IMR-90 (cell line): ENCODE data around the gene CCDC70. TPM values are rescaled to one million over a fixed set of nuclear protein-coding genes. Genes with fewer than 3 reads are reported as not detected.

Experiments
- ATAC-seq: fragments of 200-7000 bp; cut with Tn5 transposase; 2 replicates; pipeline ENCODE4 v1.9.1; 2020; ENCODE audit warnings: low read depth, mild to moderate bottlenecking, moderate library complexity
- BruUV-seq: library from RNA; stranded (reverse); fragments of 400-500 nt; replicated peaks from 2 replicates; lab custom pipeline; 2021; lab: Mats Ljungman, UMichigan
- CTCF ChIA-PET: fragments of 300-600 bp; formaldehyde crosslinking; extraction: SDS; loops from one replicate; lab custom pipeline; 2021; ENCODE audit warnings: antibody characterized with exemption; lab: Yijun Ruan, JAX
- POLR2A ChIA-PET: fragments of 300-600 bp; sonication (Branson Sonifier 250); formaldehyde crosslinking; loops from one replicate; lab custom pipeline; 2022; ENCODE audit warnings: antibody characterized with exemption; ENCODE audit not compliant: unreplicated experiment; lab: Charles Lee
- DNase-seq: peaks from one replicate; pipeline ENCODE4 v3.0.0; 2013
- H2AFZ ChIP-seq: replicated peaks from 2 replicates; pipeline ENCODE3; 2013; ENCODE audit warnings: low read length, mild to moderate bottlenecking; ENCODE audit not compliant: poor library complexity
- H2AK5ac ChIP-seq: 2 replicates; pipeline ENCODE4 v1.6.1; 2013; ENCODE audit warnings: low read depth, low read length, inconsistent platforms
- H2AK9ac ChIP-seq: replicated peaks from 2 replicates; pipeline ENCODE3; 2013; ENCODE audit warnings: mild to moderate bottlenecking, low read depth, low read length, moderate library complexity; ENCODE audit not compliant: poor library complexity
- H2BK120ac ChIP-seq: 2 replicates; pipeline ENCODE4 v1.6.1; 2013; ENCODE audit warnings: low read depth, low read length, inconsistent platforms
- H2BK15ac ChIP-seq: 3 replicates; pipeline ENCODE4 v1.6.1; 2013; ENCODE audit warnings: low read depth, low read length, inconsistent platforms
- H2BK20ac ChIP-seq: 2 replicates; pipeline ENCODE4 v1.6.1; 2013; ENCODE audit warnings: low read depth, mild to moderate bottlenecking, inconsistent platforms, low read length, moderate library complexity
- H2BK5ac ChIP-seq: 2 replicates; pipeline ENCODE4 v1.6.1; 2013; ENCODE audit warnings: mild to moderate bottlenecking, low read depth, low read length, inconsistent platforms; ENCODE audit not compliant: poor library complexity, severe bottlenecking
- H3K14ac ChIP-seq: replicated peaks from 2 replicates; pipeline ENCODE4 v1.6.1; 2013; ENCODE audit warnings: low read depth, low read length, inconsistent platforms
- H3K18ac ChIP-seq: 2 replicates; pipeline ENCODE4 v1.6.1; 2013; ENCODE audit warnings: low read depth, low read length, control low read depth
- H3K23ac ChIP-seq: 2 replicates; pipeline ENCODE4 v1.6.1; 2013; ENCODE audit warnings: low read depth, low read length, inconsistent platforms
- H3K27ac ChIP-seq: 2 replicates; pipeline ENCODE4 v1.5.1; 2013; ENCODE audit warnings: mild to moderate bottlenecking, control low read depth, low read length; ENCODE audit not compliant: insufficient read depth
- H3K27me3 ChIP-seq: 2 replicates; pipeline ENCODE4 v1.6.1; 2013; ENCODE audit warnings: low read length; ENCODE audit not compliant: control insufficient read depth, insufficient read depth
- H3K36me3 ChIP-seq: 2 replicates; pipeline ENCODE4 v1.6.1; 2013; ENCODE audit warnings: low read length, mixed read lengths; ENCODE audit not compliant: control insufficient read depth, insufficient read depth
- H3K4ac ChIP-seq: 2 replicates; pipeline ENCODE4 v1.6.1; 2013; ENCODE audit warnings: low read depth, low read length, inconsistent platforms
- H3K4me1 ChIP-seq: 2 replicates; pipeline ENCODE4 v1.6.1; 2013; ENCODE audit warnings: low read length, mixed read lengths; ENCODE audit not compliant: control insufficient read depth, insufficient read depth
- H3K4me2 ChIP-seq: 2 replicates; pipeline ENCODE4 v1.6.1; 2013; ENCODE audit warnings: low read depth, mild to moderate bottlenecking, control low read depth, low read length, moderate library complexity
- H3K4me3 ChIP-seq: 2 replicates; pipeline ENCODE4 v1.5.1; 2013; ENCODE audit warnings: low read depth, mild to moderate bottlenecking, control low read depth, low read length, moderate library complexity; ENCODE audit not compliant: insufficient read depth
- H3K56ac ChIP-seq: 2 replicates; pipeline ENCODE4 v1.6.1; 2013; ENCODE audit warnings: low read length, inconsistent platforms; ENCODE audit not compliant: insufficient read depth; ENCODE audit errors: extremely low read depth
- H3K79me1 ChIP-seq, 2 experiments: 2 replicates each; pipeline ENCODE4 v1.6.1; 2013; ENCODE audit warnings: low read length in 2 of 2, inconsistent platforms in 1 of 2, low read depth in 1 of 2
- H3K9ac ChIP-seq: 2 replicates; pipeline ENCODE4 v1.6.1; 2013; ENCODE audit warnings: low read depth, low read length, control low read depth
- H3K9me1 ChIP-seq: 2 replicates; pipeline ENCODE4 v1.6.1; 2013; ENCODE audit warnings: low read length, inconsistent platforms; ENCODE audit not compliant: insufficient read depth
- H3K9me3 ChIP-seq: 2 replicates; pipeline ENCODE4 v1.6.1; 2013; ENCODE audit warnings: low read length; ENCODE audit not compliant: control insufficient read depth, insufficient read depth
- H4K20me1 ChIP-seq: 2 replicates; pipeline ENCODE4 v1.6.1; 2013; ENCODE audit warnings: low read length, inconsistent platforms; ENCODE audit not compliant: insufficient read depth
- H4K5ac ChIP-seq: 2 replicates; pipeline ENCODE4 v1.6.1; 2013; ENCODE audit warnings: mild to moderate bottlenecking, low read depth, low read length, control low read depth
- H4K8ac ChIP-seq, 2 experiments: 2 replicates each; pipeline ENCODE4 v1.6.1; 2013; ENCODE audit warnings: low read depth in 2 of 2, low read length in 2 of 2, control low read depth in 1 of 2, inconsistent platforms in 1 of 2
- H4K91ac ChIP-seq: 2 replicates; pipeline ENCODE4 v1.6.1; 2013; ENCODE audit warnings: low read depth, low read length, inconsistent platforms; ENCODE audit not compliant: insufficient read depth
- BHLHE40 ChIP-seq: fragments of 150-350 bp; IDR thresholded peaks from 2 replicates; pipeline ENCODE4 v1.6.1; 2016; ENCODE audit warnings: mild to moderate bottlenecking, low read depth, low read length
- CHD1 ChIP-seq: IDR thresholded peaks from 2 replicates; pipeline ENCODE4 v1.6.1; 2012; ENCODE audit warnings: low read depth, low read length, improper control_type of control experiment
- CTCF ChIP-seq: conservative IDR thresholded peaks from 2 replicates; pipeline ENCODE4 v1.5.1; 2012; ENCODE audit warnings: mild to moderate bottlenecking, low read depth, low read length, improper control_type of control experiment
- FOS ChIP-seq: fragments of 150-350 bp; IDR thresholded peaks from 2 replicates; pipeline ENCODE4 v1.6.1; 2016; ENCODE audit warnings: low read depth, low read length
- MAFK ChIP-seq: IDR thresholded peaks from 2 replicates; pipeline ENCODE4 v1.6.1; 2012; ENCODE audit warnings: low read depth, low read length, improper control_type of control experiment
- MAZ ChIP-seq: IDR thresholded peaks from 2 replicates; pipeline ENCODE4 v1.6.1; 2012; ENCODE audit warnings: low read depth, mild to moderate bottlenecking, low read length, improper control_type of control experiment, moderate library complexity, borderline replicate concordance
- MXI1 ChIP-seq: IDR thresholded peaks from 2 replicates; pipeline ENCODE4 v1.6.1; 2012; ENCODE audit warnings: low read depth, mild to moderate bottlenecking, low read length, moderate library complexity, borderline replicate concordance
- NFE2L2 ChIP-seq: fragments of 150-350 bp; IDR thresholded peaks from 2 replicates; pipeline ENCODE4 v1.6.1; 2016; ENCODE audit warnings: low read depth, mild to moderate bottlenecking, low read length
- POLR2A ChIP-seq: IDR thresholded peaks from 2 replicates; pipeline ENCODE4 v1.6.1; 2012; ENCODE audit warnings: mild to moderate bottlenecking, low read depth, low read length
- RAD21 ChIP-seq: IDR thresholded peaks from 2 replicates; pipeline ENCODE4 v1.6.1; 2012; ENCODE audit warnings: low read length, improper control_type of control experiment
- RCOR1 ChIP-seq: IDR thresholded peaks from 2 replicates; pipeline ENCODE4 v1.6.1; 2012; ENCODE audit warnings: mild to moderate bottlenecking, low read length, improper control_type of control experiment; ENCODE audit not compliant: insufficient replicate concordance
- RFX5 ChIP-seq: IDR thresholded peaks from 2 replicates; pipeline ENCODE4 v1.8.0; 2012; ENCODE audit warnings: low read depth, mild to moderate bottlenecking, low read length, moderate library complexity
- WGBS, 2 experiments: methylation state at CpG; one replicate each; pipeline versions ENCODE4 v1.1.5 to v1.1.7; 2013; ENCODE audit warnings: missing lambda C conversion rate in 2 of 2; ENCODE audit not compliant: insufficient read length in 1 of 2; ENCODE audit errors: extremely low coverage in 2 of 2; 5-methylcytosine and 5-hydroxymethylcytosine counted together
- dilution Hi-C: fragments of 300-500 bp; cut with HindIII; formaldehyde crosslinking; loops from one replicate; pipeline ENCODE4 v1.14.3; 2018; ENCODE audit warnings: low sequenced_read_pairs; ENCODE audit not compliant: unreplicated experiment
- in situ Hi-C: fragments of 300-500 bp; cut with MboI; formaldehyde crosslinking; loops from 3 replicates; pipeline ENCODE4 v1.14.3; 2019; ENCODE audit warnings: low sequenced_read_pairs, inconsistent platforms, mixed read lengths
- intact Hi-C: fragments of 100-400 bp; cut with micrococcal nuclease; formaldehyde crosslinking; loops from 2 replicates; pipeline ENCODE4 v1.10.0; 2022
- polyA plus RNA-seq, 3 experiments: library from polyadenylated mRNA; depleted of rRNA; stranded (reverse); fragments of >200 nt; gene quantifications; 2 replicates each; pipeline ENCODE4 v1.2.3, GENCODE V29; 2012; ENCODE audit warnings: low replicate concordance in 1 of 3
- total RNA-seq: library from RNA; depleted of rRNA; stranded (reverse); fragments of >200 nt; gene quantifications from 2 replicates; pipeline ENCODE4 v1.2.3, GENCODE V29; 2012
- TF ChIP-seq, protein P1 (sequence below): fragments of 150-350 bp; IDR thresholded peaks from 2 replicates; pipeline ENCODE4 v1.6.1; 2017; ENCODE audit warnings: mild to moderate bottlenecking, antibody characterized with exemption, low read length, low read depth
- TF ChIP-seq, protein P2 (sequence below): fragments of 150-350 bp; IDR thresholded peaks from 2 replicates; pipeline ENCODE4 v1.6.1; 2016; ENCODE audit warnings: low read depth, mild to moderate bottlenecking, low read length, moderate library complexity, borderline replicate concordance

Gene CCDC70
- total and polyA plus RNA-seq, 2 of the 4 experiments (the other 2 are of a cell fraction), result not detected

DNA sequence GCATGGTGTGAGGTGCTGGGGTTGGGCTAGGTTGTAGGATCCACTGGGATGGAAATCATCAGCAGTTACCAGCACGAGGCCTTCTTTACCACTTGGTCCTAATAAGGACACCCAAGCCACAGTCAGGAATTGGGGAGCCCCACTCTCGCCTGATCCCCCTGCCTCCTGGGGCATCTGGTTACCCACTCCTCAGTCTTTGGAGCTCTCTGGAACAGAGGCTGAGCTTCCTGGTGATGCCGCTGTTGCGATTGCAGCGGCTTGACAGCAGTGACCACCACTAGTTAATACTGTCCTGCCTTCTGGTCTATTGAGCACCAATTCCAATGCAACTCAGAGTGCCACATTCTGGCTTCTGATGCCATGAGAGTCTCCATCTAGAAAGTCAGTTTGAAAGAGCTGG is 30.2 kb upstream of the CCDC70 start:
- H4K8ac ChIP-seq, result no peak overlapping the region
- H2AK5ac ChIP-seq, result no peak overlapping the region
- no peaks in the 10 kb centered on the region for H3K9me1 ChIP-seq
- no TSS peak for BruUV-seq
- intact Hi-C loops (loop anchor here (5.0 kb wide), 1 partner anchor 296 kb away; the partner anchor contains the start of gene NEK5), in situ Hi-C loops (no loop called here), dilution Hi-C loops (no loop called here)
- H2AK9ac ChIP-seq, result no peak overlapping the region
- no peak overlapping the region for H3K27ac ChIP-seq
- CTCF ChIA-PET, result no interaction called here
- no peaks in the 10 kb centered on the region for H3K79me1 ChIP-seq
- H3K27me3 ChIP-seq, result peaks cover 58% of the 10 kb centered on the region
- POLR2A ChIA-PET, result no interaction called here
- no peak overlapping the region for H3K4me3 ChIP-seq
- DNase-seq (no peak), ATAC-seq (no peak)
- H2AFZ ChIP-seq, result no peak overlapping the region
- WGBS, 2 experiments, result no CpG with 5 or more reads among the region's 5 CpGs
- no peak overlapping the region for H2BK5ac ChIP-seq
- no peaks in the 10 kb centered on the region for H4K20me1 ChIP-seq
- no peak overlapping the region for H3K4ac ChIP-seq
- no peak overlapping the region for H3K23ac ChIP-seq
- H3K4me2 ChIP-seq, result no peak overlapping the region
- H4K91ac ChIP-seq, result no peak overlapping the region
- no peak overlapping the region for H3K56ac ChIP-seq
- no peak overlapping the region for H2BK15ac ChIP-seq
- H3K36me3 ChIP-seq, result no peaks in the 10 kb centered on the region
- H2BK120ac ChIP-seq, result no peak overlapping the region
- no peak overlapping the region for H3K18ac ChIP-seq
- H4K5ac ChIP-seq, result no peak overlapping the region
- no peak overlapping the region for H2BK20ac ChIP-seq
- no peak overlapping the region for H3K14ac ChIP-seq
- H3K9me3 ChIP-seq, result no peaks in the 10 kb centered on the region
- TF ChIP-seq CHD1 (no peak), MXI1 (no peak), RAD21 (no peak), BHLHE40 (no peak), RCOR1 (no peak), RFX5 (no peak), POLR2A (no peak), MAZ (no peak), NFE2L2 (no peak), CTCF (no peak), FOS (no peak), MAFK (no peak)
- TF ChIP-seq, protein P1, sequence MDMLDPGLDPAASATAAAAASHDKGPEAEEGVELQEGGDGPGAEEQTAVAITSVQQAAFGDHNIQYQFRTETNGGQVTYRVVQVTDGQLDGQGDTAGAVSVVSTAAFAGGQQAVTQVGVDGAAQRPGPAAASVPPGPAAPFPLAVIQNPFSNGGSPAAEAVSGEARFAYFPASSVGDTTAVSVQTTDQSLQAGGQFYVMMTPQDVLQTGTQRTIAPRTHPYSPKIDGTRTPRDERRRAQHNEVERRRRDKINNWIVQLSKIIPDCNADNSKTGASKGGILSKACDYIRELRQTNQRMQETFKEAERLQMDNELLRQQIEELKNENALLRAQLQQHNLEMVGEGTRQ, result no peak
- TF ChIP-seq, protein P2, sequence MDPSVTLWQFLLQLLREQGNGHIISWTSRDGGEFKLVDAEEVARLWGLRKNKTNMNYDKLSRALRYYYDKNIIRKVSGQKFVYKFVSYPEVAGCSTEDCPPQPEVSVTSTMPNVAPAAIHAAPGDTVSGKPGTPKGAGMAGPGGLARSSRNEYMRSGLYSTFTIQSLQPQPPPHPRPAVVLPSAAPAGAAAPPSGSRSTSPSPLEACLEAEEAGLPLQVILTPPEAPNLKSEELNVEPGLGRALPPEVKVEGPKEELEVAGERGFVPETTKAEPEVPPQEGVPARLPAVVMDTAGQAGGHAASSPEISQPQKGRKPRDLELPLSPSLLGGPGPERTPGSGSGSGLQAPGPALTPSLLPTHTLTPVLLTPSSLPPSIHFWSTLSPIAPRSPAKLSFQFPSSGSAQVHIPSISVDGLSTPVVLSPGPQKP, result no peak
- H3K9ac ChIP-seq, result no peak overlapping the region
- H3K4me1 ChIP-seq, result no peaks in the 10 kb centered on the region
